Stimulated activated CD8-positive, alpha-beta memory T cell treated with anti-CD3 and anti-CD28 coated beads, Interleukin-7, amount 100 ng/mL, for 48 hours (primary cell): ENCODE measurements around the gene DIPK2A.
A peak's percentile ranks its signal among the peaks of the same experiment; 100 is the strongest.

Experiments used
- DNase-seq, 2 donors: peaks; one replicate each; pipeline ENCODE4 v3.0.0-alpha.2; 2020; ENCODE audit warnings: low read depth in 1 of 2; ENCODE audit errors: extremely low read depth in 1 of 2

The DIPK2A gene, protein sequence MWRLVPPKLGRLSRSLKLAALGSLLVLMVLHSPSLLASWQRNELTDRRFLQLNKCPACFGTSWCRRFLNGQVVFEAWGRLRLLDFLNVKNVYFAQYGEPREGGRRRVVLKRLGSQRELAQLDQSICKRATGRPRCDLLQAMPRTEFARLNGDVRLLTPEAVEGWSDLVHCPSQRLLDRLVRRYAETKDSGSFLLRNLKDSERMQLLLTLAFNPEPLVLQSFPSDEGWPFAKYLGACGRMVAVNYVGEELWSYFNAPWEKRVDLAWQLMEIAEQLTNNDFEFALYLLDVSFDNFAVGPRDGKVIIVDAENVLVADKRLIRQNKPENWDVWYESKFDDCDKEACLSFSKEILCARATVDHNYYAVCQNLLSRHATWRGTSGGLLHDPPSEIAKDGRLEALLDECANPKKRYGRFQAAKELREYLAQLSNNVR

DNA sequence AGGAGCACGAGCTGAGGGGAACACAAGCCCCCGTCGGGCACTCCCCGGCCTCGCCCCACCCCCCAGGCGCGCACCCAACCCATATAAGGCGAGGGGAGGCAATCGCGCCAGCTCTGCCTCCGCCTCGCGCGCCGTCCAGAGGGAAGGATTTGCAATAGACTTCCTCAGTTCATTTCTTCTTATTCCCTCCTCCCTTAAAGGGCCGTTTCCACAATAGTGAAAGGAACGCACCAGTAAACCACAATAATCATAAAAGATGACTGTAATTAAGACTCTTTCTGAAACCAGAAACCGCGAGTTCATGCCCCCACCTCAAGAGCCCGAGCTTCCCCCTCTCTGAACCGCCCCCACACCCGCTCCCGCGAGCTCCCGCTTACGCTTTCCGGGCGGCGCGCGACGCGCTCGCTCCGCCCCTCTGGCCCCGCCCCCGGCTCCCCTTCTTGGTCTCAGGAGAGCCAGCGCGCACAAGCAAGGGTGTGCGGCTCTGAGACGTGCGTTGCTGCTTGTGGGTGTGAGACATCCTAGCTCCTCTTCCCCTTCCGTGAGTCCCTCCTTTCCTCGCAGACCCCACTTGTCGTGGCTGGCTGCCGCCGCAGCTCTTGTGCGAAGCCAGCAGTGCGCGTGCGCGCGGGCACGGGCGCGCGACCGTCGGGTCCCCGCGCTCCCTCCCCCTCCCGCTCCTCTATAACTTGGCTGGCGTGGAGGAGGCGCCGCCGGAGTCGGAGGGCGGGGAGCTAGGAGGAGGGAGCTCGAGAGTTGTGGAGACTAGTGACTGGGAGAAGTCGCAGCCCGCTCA is at the start of gene DIPK2A:
Gene DIPK2A, plus strand, starts transcription at position 465 of the 796 bp plus-strand sequence. CDS start 510 bp downstream, outside the sequence.
- peak; percentile 87 to 92 for DNase-seq

DNA sequence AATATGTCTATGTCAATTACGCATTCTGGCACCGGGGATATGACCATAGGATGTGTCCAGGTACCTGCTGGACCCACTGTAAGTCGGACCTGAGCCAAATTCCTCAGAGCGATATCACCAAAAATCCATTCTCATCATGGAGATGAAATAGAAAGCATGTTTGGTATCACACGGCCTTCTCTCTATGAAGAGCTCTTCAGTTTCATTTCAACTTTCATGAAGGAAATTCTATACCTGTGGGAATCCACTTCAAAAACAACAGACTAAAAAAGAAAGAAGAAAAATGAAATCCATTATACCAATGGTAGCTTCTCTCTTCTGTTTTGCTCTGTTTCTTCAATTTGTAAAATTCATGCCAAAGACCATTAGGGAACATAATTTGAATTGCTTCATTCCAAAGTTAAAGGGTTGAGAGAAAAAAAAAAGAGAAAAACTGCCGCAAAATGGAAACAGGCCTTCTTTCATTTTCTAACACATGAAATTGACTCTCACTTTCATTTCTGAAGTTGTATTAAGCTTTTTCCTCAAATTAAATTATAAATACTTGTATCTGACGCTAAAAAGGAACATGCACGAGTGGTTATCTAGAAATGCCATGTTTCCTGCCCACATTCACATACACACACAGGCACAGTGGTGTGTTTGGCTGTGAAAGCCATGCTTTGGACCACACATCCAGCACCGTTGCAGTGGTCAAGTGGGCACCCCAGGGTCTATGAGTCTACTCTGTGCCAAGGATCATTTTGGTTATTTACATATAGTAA is 46.9 kb upstream of the DIPK2A start:
- no peak for DNase-seq

DNA sequence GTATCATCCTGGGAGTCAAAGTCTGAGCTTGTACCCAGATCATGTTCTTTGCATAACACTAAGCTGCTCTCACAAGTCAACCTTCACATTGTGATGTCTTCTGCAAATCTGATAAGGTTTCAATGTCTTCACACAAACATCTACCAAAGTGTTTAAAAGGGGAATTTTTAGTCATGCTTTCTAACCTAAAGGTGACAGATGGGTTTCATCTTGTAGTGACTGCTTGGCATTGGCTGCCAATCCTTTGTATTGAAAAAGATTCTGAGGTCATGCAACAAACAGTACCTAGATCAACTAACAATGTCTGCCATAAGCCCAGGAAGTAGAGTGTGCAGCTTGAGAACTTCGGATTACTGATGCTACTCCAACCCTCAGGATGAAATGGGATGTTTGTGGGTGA is 43.6 kb upstream of the DIPK2A start:
- no peak for DNase-seq

DNA sequence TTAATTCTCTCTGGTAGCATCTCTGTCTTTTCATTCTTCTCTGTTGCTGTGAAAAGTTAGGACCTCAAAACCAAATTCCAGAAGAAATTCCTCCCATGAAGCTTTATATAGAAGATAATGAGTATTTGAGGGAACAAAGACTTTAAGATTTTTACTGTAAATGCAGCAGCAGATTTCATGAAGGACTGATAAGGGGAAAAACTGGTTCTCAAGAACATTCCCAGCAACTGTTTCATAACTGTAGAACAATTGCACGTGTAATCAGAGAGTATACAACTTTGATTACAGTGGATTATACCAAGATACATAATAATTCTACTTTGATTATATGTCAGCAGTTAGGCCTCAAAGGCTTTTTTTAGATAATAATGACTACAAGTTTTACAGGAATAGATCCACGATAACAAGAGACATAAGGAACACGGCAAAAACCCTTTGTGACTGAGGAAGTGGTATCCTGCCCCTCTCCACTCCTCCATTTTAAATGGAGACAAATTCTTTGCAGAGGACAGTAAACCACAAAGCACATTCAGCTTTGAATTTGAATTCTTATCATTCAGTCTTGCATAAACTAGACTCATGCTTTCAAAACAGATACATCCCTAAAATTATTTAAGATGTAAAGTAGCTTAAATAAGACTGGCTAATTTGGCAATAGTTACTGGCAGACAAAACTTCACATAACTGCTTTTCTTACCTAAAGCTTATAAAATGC is 42.9 kb upstream of the DIPK2A start:
- DNase-seq, result no peak

DNA sequence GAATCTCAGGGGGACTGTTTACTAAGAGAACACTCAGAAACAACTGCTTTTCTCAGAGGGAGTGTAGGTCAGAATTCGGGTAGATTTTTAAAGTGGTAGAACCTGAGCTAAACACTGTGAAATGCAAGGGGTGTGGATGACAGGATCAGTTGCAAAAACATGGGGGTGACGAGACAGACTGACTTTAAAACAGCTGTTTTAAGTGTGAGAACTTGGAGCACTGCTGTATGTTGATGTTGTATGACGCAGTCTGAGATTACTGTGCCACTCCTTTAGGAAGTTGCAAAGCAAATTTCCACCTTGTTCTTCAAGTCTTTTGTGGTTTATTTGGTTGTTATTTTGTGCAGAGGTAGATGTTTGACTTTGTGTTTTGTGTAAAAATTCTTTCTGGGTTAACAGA is 36.8 kb upstream of the DIPK2A start:
- DNase-seq, result no peak

DNA sequence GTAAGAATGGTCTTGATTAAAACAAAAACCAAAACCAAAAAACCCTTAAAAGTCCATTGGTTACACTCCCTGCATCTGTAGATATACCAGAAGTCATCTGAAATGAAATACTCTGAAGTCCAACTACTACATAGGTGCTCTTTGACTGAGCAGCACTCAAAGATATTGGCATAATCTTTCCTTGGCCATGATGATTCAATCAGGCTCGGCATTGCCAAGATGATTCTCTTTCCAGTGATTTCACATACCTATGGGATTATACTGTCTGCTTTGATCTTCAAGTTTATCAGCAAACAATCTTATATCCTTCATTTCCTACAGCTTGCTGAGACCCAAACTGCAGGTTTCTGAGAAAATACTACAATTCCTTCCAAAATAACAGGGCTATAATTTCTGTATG is 35.9 kb upstream of the DIPK2A start:
- no peak for DNase-seq

DNA sequence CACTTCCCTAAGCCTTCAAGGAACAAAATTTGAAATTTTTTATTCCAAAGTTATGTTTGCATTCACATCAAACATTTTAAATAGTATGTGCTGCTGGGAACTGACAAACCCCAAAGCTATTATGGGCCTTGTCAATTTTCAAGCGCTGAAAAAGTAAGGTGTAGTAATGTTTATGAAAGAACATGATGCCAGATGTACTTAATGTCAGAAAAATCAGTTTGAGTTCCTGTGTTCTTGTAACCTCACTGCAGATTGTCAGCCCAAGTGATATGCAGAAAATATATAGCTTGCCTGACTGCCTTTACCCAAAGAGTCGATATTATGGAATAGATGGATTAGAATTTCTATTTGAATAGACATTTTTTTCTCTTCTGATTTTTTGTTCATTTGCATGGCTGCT is 20.8 kb upstream of the DIPK2A start:
- no peak for DNase-seq

DNA sequence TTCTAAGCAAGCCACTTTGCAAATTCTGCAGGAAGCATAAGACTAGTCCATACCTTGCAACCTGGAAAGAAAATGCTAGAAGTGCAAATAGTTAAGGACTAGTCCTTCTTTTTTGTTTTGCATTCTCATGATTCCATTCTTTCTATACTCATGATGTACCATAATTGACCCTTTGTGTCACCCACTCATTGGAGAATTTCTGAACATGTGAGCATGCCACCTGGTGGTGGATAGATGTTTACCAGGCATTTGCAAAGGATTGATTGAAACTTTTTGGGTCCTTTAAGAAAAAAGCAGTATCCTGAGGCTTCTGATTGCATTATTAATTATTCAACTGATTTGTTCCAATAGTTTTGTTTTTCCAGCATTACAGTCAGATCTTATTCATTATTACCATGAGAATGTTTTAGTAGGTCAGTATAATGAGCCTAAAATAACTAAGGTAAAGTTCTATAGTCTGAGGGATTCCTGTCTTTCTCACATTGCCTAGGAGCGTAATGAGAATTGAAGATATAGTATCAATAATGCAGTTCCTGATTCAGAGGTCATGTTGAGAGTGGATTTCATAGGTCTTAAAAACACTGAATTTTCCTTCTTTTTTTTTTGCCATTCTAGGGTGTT is 20.2 kb upstream of the DIPK2A start:
- no peak for DNase-seq

DNA sequence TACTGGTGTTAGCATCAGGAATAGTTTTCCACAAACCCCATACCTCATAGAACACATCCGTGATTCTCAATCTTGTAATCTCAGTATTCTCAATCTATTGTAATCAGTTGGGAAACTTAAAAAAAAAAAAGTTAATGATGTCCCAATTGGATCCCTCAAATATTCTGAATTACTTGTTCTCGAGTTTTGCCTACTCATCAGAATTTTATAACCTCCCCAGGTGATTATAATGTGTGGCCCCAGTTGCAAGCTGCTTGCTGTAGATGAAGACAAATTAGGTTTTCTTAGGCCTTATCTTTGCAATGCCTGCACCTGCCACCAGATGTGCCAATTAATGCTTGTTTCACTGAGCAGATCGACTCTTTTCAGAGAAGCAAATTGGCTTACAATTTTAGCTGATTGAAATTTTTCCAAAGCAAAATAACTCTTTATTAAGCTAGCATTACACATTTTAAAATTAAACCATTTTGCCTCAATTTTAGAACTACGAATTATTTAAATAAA is 19.0 kb upstream of the DIPK2A start:
- DNase-seq, result no peak

DNA sequence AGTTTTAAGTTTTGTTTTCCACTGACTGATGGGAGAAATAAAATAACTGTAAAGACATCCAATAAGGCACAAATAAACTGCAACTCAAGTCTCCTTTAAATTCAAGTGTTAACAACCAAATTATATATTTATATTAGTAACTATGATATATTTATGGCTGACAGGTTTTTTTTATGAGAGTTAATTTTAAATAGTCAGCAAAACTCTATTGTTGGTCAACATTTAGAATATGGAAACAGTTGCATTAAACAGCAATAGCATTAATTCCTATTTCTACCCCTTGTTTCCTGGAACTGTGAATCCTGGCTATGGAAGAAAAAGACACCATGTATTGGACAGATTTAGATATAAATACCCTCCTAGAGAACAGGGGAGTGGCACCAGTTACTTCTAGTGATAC is 16.5 kb upstream of the DIPK2A start:
- DNase-seq, result no peak

DNA sequence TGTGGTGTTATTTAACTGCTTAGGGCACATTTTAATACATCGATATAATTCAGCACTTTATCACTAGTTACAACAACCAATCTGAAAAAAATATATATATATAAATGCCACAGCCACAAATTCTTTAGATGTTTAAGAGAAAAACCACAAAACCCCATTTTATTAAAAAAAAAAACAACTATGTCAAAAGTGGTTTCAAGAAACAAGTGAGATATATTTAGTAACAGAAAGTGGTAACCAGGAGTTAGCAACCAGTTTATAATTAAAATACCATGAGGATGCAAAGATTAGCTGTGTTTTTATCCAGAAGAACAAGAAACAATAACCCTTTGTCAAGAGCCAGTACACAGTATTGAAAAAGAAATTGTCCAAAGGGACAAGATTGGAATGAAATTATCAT is 14.8 kb upstream of the DIPK2A start:
- no peak for DNase-seq

DNA sequence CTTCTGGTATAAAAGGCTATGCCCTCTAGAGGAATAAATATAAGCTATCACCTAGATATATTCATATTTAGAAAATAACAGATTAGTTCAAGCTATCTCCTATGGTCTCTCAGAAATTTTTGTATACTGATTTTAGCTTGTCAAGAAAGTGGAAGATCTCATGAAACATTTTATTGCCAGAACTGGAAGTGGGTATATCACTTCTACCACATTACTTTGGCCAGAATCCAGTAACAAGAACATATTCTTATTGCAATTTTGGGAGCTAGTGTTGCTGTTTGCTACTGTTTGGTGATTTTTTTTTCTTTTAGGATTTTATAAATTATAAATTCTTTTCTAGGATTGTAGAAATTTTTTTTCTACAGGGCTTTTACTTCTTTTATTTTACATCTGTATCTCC is 14.2 kb upstream of the DIPK2A start:
- no peak for DNase-seq

DNA sequence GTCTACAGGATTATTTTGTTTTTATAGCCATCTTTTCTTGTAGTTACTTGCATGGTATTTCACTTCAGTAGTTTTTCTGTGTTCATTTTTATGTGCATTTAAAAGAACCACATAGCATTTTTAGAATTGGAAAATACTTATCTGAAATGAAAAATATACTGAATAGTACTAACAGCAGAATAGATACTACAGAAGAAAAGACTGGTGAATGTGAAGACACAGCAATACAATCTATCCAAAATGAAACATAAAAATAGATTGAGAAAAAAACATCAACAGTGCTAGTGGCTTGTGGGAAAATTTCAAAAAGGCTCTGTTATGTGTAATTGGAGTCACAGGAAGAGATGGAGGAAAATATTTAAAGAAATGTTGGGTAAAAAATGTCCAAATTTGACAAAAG is 12.7 kb upstream of the DIPK2A start:
- DNase-seq, result no peak

DNA sequence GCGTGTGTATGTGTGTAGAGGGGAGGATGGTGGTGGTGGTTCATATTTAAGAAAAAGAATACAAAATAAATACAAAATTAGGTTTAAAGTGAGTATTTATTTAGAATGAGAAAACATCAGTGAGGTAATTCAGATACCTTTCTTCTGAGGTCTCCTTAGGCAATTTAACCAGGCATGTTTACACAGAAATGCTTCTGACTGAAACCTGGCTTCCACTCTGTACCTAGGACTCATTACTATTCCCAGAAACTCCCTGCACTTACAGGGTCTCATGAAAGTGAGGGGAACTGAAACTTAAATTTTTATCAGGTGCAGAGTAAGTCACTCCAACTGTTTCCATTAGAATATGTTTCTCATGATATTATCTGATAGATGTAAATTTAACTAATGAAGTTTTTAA is 10.3 kb upstream of the DIPK2A start:
- no peak for DNase-seq

DNA sequence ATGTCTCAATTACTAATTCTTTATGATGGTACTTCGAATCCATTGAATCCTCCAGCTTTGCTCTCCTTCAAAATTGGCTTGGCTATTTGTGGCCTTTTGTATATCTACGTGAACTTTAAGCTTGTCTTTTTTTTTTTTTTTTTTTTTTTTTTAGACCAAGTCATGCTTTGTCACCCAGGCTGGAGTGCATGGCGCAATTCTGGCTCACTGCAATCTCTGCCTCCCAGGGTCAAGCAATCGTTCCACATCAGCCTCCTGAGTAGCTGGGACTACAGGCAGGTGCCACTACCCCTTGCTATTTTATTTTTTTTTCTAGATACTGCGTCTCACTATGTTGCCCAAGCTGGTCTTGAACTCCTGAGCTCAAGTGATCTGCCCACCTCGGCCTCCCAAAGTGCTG is 7.7 kb upstream of the DIPK2A start:
- no peak for DNase-seq

DNA sequence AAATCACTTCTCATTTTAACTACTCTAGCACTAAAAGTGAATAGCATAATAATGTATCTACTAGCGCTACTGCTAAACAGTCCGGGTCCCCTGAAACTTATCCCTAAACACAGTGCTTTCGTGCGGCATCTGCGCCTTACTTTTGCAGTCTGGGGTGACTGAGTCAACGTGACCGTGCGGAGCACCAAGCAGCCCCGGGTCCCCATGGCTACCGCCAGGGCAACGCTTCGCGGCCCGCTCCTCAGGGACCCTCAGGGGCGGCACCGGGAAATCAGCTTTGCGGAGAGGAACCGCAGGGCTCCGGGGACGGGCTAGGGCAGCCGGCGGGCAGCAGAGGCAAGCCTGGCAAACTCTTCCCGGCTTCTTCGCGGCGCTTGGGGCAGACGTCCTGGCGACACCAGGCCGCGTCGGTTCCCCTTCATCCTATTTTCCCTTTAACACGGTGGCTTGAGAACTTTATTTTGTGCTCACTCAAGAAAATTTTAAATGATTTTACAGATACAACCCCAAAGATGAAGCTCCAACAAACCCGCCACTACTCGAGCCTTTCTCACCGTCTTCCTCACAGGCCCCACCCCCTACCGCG is 757 bp upstream of the DIPK2A start:
- peak; percentile 29 to 31 for DNase-seq

DNA sequence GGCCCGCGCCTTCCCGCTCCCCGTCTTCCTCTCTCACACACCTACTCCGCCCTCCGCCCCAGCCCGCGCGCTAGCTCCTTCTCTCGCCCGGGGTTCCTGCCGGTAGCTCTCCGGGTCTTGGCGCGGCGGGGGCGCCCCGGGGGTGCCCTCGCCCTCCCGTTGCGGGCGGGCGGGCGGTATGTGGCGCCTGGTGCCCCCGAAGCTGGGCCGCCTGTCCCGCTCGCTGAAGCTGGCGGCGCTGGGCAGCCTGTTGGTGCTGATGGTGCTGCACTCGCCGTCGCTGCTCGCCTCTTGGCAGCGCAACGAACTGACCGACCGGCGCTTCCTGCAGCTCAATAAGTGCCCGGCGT is 507 bp downstream of the DIPK2A start:
- no peak for DNase-seq

DNA sequence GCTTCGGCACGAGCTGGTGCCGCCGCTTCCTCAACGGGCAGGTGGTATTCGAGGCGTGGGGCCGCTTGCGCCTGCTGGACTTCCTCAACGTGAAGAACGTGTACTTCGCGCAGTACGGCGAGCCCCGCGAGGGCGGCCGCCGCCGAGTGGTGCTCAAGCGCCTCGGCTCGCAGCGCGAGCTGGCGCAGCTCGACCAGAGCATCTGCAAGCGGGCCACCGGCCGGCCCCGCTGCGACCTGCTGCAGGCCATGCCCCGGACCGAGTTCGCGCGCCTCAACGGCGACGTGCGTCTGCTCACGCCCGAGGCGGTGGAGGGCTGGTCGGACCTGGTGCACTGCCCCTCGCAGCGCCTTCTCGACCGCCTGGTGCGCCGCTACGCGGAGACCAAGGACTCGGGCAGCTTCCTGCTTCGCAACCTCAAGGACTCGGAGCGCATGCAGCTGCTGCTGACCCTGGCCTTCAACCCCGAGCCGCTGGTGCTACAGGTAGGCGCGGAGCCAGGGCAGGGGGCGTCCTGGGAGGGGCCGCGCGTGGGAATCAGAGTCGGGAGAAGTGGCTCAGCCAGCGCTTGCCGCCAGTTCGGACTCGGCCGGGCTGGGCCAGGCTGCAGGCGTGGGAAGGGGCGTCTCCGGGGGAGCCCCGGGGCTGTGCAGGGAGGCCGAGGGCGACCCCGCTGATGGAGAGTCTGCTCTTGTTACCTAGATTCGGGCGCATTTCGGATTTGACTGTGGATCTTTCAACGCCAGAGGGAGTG is 1.1 kb downstream of the DIPK2A start:
- peak; percentile 31 to 41 for DNase-seq
